GM18520 (cell line): ENCODE measurements around the gene GPATCH11.

Experiments
- ATAC-seq: cut with Tn5 transposase; IDR thresholded peaks from one replicate; pipeline ENCODE4 v1.9.1; 2021; ENCODE audit not compliant: unreplicated experiment

Gene GPATCH11

GRCh38 chr2:37104178-37104577 is 19.9 kb downstream of the GPATCH11 start:
- ATAC-seq: no peak

- no peak for ATAC-seq
Observed at GRCh38 chr2:37105150-37105549, 20.8 kb downstream of the GPATCH11 start.

GRCh38 chr2:37109523-37109922 is 25.2 kb downstream of the GPATCH11 start:
- no peak for ATAC-seq

GRCh38 chr2:37110306-37111212 is 26.2 kb downstream of the GPATCH11 start:
- ATAC-seq: no peak

- ATAC-seq: no peak
Observed at GRCh38 chr2:37111958-37112357, 27.6 kb downstream of the GPATCH11 start.

- no peak for ATAC-seq
Observed at GRCh38 chr2:37117566-37117965, 33.2 kb downstream of the GPATCH11 start.

GRCh38 chr2:37119157-37119556 is 34.8 kb downstream of the GPATCH11 start:
- no peak for ATAC-seq

- no peak for ATAC-seq
Observed at GRCh38 chr2:37125416-37125815, 41.1 kb downstream of the GPATCH11 start.

GRCh38 chr2:37132914-37133313 is 48.6 kb downstream of the GPATCH11 start:
- no peak for ATAC-seq

- ATAC-seq: no peak
Observed at GRCh38 chr2:37142546-37142945, 58.2 kb downstream of the GPATCH11 start.

GRCh38 chr2:37143974-37144373 is 59.7 kb downstream of the GPATCH11 start:
- no peak for ATAC-seq

GRCh38 chr2:37146062-37146461 is 61.7 kb downstream of the GPATCH11 start:
- no peak for ATAC-seq

- no peak for ATAC-seq
Observed at GRCh38 chr2:37148325-37148724, 64.0 kb downstream of the GPATCH11 start.
